ENCODE results near the gene SYF2. TPM values are rescaled to one million over a fixed set of nuclear protein-coding genes. Genes with fewer than 3 reads are reported as not detected.

The SYF2 gene
- total and polyA plus RNA-seq, 2 donors (not counting 3 experiments of a cell fraction or from before 2014, with no cell fraction given), result 9.3 to 38.0 TPM

GRCh38 chr1:25223471-25223870 is 8.8 kb downstream of the SYF2 start:
- intact Hi-C loops (cut with micrococcal nuclease), result no loop called here
- no peaks in the 10 kb centered on the region for H4K20me1 ChIP-seq (replicated peaks; ENCODE audit: control insufficient read depth, extremely low read depth, insufficient read depth, low read length)
- no peak overlapping the region for H3K9ac ChIP-seq (replicated peaks; ENCODE audit: extremely low read depth, insufficient read depth, low read length)
- H3K27ac ChIP-seq (ENCODE audit: insufficient read depth, low read depth, low read length), result no peak overlapping the region
- no peak overlapping the region for H2AFZ ChIP-seq (ENCODE audit: low read depth, low read length)
- FAIRE-seq, result no peak
- no peaks in the 10 kb centered on the region for H3K9me3 ChIP-seq (replicated peaks; ENCODE audit: control insufficient read depth, insufficient read depth, low read length)
- peaks cover 12% of the 10 kb centered on the region for H3K4me1 ChIP-seq (ENCODE audit: control insufficient read depth, extremely low read depth, insufficient read depth, low read length)
- dilution Hi-C loops (cut with MboI; ENCODE audit: extremely low pct_ligation_motif_present, low sequenced_read_pairs), result no loop called here
- H3K27me3 ChIP-seq (ENCODE audit: control insufficient read depth in 2 of 2, insufficient read depth in 2 of 2, low read length in 2 of 2), result no peaks in the 10 kb centered on the region
- no TSS peak for BruUV-seq (replicated peaks)
- no peaks in the 10 kb centered on the region for H3K79me2 ChIP-seq (ENCODE audit: control insufficient read depth, insufficient read depth, low read length)
- no peak for DNase-seq (ENCODE audit: low read depth, low spot score)
- H3K4me2 ChIP-seq (ENCODE audit: insufficient read depth, low read length), result no peak overlapping the region
- H3K4me3 ChIP-seq (replicated peaks in 1 of 3; ENCODE audit: insufficient read depth in 1 of 3, low read depth in 1 of 3, low read length in 3 of 3), result no peak overlapping the region
- H3K9me1 ChIP-seq (replicated peaks; ENCODE audit: control insufficient read depth, extremely low read depth, insufficient read depth, low read length), result no peaks in the 10 kb centered on the region
- POLR2A ChIA-PET, result no interaction called here
- H3K36me3 ChIP-seq (ENCODE audit: control insufficient read depth in 2 of 2, extremely low read depth in 1 of 2, insufficient read depth in 2 of 2, low read length in 2 of 2), result peaks cover 12 to 18% of the 10 kb centered on the region in 2 experiments
- TF ChIP-seq FOS (IDR thresholded peaks at IDR 0.05; ENCODE audit: borderline replicate concordance, insufficient read depth, low read length) (peak; percentile 38), MAX (IDR thresholded peaks at IDR 0.05; ENCODE audit: insufficient read depth, insufficient read length) (no peak), JUN (IDR thresholded peaks at IDR 0.05; ENCODE audit: borderline replicate concordance, insufficient read depth, insufficient read length, low read depth) (peak; percentile 26), POLR2AphosphoS5 (IDR thresholded peaks at IDR 0.05; ENCODE audit: insufficient read depth, low read depth, low read length) (no peak)
- CTCF ChIA-PET, result interaction anchor here (2.2 kb wide), 1 partner anchor 9 kb away, joined by 5 read pairs; the partner anchor contains the start of gene SYF2

- no peak overlapping the region for H3K27ac ChIP-seq (ENCODE audit: insufficient read depth, low read depth, low read length)
- TSS peak; percentile 17 for BruUV-seq (replicated peaks)
- H3K27me3 ChIP-seq (ENCODE audit: control insufficient read depth in 2 of 2, insufficient read depth in 2 of 2, low read length in 2 of 2), result no peaks in the 10 kb centered on the region
- H3K9me3 ChIP-seq (replicated peaks; ENCODE audit: control insufficient read depth, insufficient read depth, low read length), result no peaks in the 10 kb centered on the region
- intact Hi-C loops (cut with micrococcal nuclease), result no loop called here
- DNase-seq (ENCODE audit: low read depth, low spot score), result no peak
- no peaks in the 10 kb centered on the region for H3K9me1 ChIP-seq (replicated peaks; ENCODE audit: control insufficient read depth, extremely low read depth, insufficient read depth, low read length)
- FAIRE-seq, result no peak
- dilution Hi-C loops (cut with MboI; ENCODE audit: extremely low pct_ligation_motif_present, low sequenced_read_pairs), result no loop called here
- no peak overlapping the region for H3K9ac ChIP-seq (replicated peaks; ENCODE audit: extremely low read depth, insufficient read depth, low read length)
- H3K36me3 ChIP-seq (ENCODE audit: control insufficient read depth in 2 of 2, extremely low read depth in 1 of 2, insufficient read depth in 2 of 2, low read length in 2 of 2), result peaks cover 12 to 18% of the 10 kb centered on the region in 2 experiments
- no peak overlapping the region for H2AFZ ChIP-seq (ENCODE audit: low read depth, low read length)
- no peak overlapping the region for H3K4me3 ChIP-seq (replicated peaks in 1 of 3; ENCODE audit: insufficient read depth in 1 of 3, low read depth in 1 of 3, low read length in 3 of 3)
- H3K79me2 ChIP-seq (ENCODE audit: control insufficient read depth, insufficient read depth, low read length), result no peaks in the 10 kb centered on the region
- peaks cover 4% of the 10 kb centered on the region for H3K4me1 ChIP-seq (ENCODE audit: control insufficient read depth, extremely low read depth, insufficient read depth, low read length)
- no peaks in the 10 kb centered on the region for H4K20me1 ChIP-seq (replicated peaks; ENCODE audit: control insufficient read depth, extremely low read depth, insufficient read depth, low read length)
- CTCF ChIA-PET, result interaction anchor here (0.6 to 2.2 kb wide), 2 partner anchors 9 to 16 kb away, joined by 4 to 5 read pairs; partner anchors contain the start of gene SYF2
- TF ChIP-seq EZH2 (IDR thresholded peaks at IDR 0.05; ENCODE audit: borderline replicate concordance, low read depth, low read length, severe bottlenecking), result no peak
- TF ChIP-seq MYC (IDR thresholded peaks at IDR 0.05; ENCODE audit: low read depth, low read length), result no peak
- no peak for TF ChIP-seq FOS (IDR thresholded peaks at IDR 0.05; ENCODE audit: borderline replicate concordance, insufficient read depth, low read length)
- no peak for TF ChIP-seq POLR2AphosphoS5 (IDR thresholded peaks at IDR 0.05; ENCODE audit: insufficient read depth, low read depth, low read length)
- TF ChIP-seq JUN (IDR thresholded peaks at IDR 0.05; ENCODE audit: borderline replicate concordance, insufficient read depth, insufficient read length, low read depth), result no peak
- no peak for TF ChIP-seq GATA2 (IDR thresholded peaks at IDR 0.05; ENCODE audit: insufficient read depth, insufficient read length, low read depth, low read length)
- no peak for TF ChIP-seq MAX (IDR thresholded peaks at IDR 0.05; ENCODE audit: insufficient read depth, insufficient read length)
- no peak for TF ChIP-seq CTCF (IDR thresholded peaks at IDR 0.05; ENCODE audit: extremely low read depth in 1 of 2, insufficient read depth in 1 of 2, low read depth in 1 of 2, low read length in 2 of 2)
- no peak for TF ChIP-seq POLR2A (IDR thresholded peaks at IDR 0.05; ENCODE audit: low read depth, low read length)
- POLR2A ChIA-PET, result interaction anchor here (0.6 kb wide), 1 partner anchor 344 kb away, joined by 6 read pairs; no protein-coding TSS in a partner anchor
- no peak overlapping the region for H3K4me2 ChIP-seq (ENCODE audit: insufficient read depth, low read length)
Observed at GRCh38 chr1:25222606-25223005, 9.7 kb downstream of the SYF2 start.
